EH (cell line): Measurements from ENCODE around the gene ORAI2.
"Not testable (repeated sequence)": the region's sequence is repeated elsewhere in the genome, so short reads cannot be mapped to it uniquely, and the experiment has no call there.

Experiments
- DNase-seq: peaks from one replicate; pipeline ENCODE4 v3.0.0-alpha.2; 2015; ENCODE audit warnings: low read depth

ORAI2 gene

DNA sequence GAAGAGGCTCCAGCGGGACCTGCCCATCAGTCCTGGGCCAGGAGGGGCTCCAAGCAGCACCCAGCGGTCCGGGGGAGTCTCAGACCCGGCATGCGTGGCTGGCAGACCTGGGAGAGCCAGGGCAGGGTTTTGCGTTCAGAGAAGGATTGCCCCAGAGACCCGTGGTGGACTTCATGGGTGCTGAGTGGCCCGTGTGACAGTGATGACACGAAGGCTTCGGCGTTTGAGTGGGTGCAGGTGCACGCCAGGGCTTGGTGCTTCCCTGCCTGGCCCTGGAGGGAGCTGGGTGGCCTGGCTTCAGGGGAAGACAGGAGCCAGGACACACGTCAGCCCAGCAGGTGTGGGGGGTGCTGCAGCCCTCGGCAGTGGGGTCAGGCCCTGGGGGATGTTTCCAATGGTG, 13.9 kb downstream of the ORAI2 start:
- no peak for DNase-seq

DNA sequence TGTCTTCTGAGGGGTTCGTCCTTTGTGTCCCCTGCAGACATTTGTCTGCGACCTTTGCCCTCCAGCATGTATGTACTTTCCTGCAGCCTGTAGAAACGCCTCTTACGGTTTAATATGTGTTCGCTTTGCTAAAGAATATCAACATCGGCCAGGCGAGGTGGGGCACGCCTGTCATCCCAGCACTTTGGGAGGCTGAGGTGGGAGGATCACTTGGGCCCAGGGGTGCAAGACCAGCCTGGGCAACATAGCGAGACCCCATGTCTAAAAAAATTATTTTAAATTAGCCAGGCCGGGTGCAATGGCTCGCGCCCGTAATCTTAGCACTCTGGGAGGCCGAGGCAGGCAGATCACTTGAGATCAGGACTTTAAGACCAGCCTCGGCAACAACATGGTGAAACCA, 15.8 kb downstream of the ORAI2 start:
- no peak for DNase-seq

DNA sequence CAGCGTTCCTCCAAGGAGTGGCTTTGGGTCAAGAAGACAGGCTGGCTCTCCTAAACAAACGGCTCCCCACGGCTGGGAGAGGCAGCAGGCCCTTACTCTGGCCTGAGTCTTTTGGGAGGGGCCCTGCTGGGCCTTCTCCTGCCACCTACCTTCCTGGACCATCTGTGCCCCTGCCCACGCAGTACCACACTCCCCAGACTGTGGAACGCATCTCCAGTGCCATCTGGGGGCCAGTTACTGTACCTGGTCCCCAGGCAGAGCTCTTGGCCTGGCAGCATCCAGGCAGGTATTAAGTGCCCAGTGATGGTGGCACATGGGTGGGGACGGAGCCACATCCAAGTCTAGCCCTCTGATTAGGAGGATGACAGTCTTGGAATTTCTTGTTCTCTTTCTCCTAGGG, 16.9 kb downstream of the ORAI2 start:
- no peak for DNase-seq

DNA sequence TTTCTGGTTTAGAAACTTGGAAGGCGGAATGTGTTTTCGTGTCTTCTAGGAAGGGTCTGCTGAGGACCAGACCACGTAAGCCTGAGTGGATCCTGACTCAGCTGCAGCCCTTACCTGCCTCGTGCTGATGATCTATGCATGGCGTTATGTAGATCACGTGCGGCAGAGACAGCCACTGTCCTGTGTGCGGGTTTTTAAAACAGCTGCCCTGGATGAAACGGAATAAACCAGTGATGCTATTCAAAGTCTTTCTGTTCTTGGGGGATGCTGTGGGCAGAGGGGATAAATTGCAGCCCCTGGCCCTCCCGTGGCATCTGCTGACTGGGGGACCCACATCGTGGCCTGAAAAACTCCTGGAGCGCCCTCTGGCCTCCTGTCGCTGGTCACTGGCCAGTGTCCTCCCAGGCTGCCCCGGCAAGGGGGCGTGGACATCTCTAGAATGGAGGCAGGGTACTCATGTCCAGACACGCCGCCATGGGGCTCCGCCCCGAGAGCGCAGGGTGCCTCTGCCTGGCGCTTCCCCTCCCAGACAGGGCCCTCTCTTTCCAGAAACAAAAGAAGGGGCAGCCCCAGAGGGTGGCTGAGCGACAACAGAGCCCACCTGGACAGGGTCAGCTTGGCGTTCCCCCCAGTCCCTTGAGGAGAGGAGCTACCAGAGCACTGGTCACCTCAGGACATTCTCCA, 18.1 kb downstream of the ORAI2 start:
- DNase-seq: peak; percentile 40

DNA sequence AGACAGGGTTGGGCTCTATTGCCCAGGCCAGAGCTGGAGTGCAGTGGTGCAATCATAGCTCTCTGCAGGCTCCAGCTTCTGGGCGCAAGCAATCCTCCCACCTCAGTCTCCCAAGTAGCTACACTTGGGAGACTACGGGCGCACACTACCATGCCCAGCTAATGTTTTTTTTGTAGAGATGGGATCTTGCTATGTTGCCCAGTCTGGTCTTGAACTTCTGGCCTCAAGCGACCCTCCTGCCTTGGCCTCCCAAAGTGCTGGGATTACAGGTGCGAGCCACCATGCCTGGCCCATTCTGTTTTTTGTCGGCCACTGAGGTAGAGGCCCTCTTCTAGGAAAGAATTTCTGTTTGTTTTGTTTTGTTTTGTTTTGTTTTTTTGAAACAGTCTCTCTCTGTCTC, 19.1 kb downstream of the ORAI2 start:
- no peak for DNase-seq

DNA sequence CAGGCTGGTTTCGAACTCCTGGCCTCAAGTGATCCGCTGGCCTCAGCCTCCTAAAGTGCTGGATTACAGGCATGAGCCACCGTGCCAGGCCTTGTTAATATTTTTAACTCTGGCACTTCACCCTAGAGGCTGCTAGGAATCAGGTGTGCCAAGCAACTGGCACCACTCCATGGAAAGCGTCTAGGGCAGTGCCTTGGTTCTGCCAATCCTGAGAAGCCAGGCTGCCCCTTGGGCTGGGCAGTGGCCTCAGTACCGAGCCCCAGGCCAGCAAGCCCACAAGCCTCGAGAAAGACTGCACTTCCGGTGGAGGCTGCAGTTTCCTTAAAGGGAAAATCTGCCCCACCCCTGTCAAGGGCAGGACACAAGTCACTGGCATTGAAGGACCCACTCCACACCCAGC, 19.9 kb downstream of the ORAI2 start:
- DNase-seq: no peak

DNA sequence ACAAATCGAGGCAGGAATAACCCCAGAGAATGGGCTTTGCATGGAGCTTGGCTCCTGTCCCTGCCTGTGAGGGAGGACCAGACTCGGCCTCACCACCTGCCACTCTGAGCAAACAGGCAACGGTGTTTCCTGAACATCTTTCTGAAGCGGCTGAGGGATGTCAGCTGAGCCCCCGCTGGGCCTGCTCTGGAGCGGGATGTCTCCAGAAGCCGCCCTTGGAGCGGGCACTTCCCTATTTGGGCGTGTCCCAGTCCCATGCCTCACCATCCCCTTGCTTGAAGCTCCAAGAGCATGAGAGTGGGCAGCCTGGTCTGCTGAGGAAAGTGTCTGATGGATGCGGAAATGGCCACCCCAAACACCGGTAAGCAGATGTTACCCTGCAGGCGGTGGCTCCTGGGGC, 21.1 kb downstream of the ORAI2 start:
- no peak for DNase-seq

DNA sequence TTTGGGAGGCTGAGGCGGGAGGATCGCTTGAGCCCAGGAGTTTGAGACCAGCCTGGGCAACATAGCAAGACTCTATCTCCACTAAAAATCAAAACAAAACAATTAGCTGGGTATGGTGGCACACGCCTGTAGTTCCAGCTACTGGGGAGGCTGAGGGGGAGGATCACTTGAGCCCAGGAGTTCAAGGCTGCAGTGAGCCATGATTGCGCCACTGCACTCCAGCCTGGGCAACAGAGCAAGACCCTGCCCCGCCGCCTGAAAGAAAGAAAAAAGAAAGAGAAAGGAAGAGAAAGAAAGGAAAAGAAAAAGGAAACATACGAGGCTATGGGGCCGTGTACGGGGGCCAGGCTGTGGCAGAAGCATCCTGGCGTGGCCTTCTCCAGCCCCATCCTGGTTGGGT, 21.6 kb downstream of the ORAI2 start:
- DNase-seq: not testable (repeated sequence)

DNA sequence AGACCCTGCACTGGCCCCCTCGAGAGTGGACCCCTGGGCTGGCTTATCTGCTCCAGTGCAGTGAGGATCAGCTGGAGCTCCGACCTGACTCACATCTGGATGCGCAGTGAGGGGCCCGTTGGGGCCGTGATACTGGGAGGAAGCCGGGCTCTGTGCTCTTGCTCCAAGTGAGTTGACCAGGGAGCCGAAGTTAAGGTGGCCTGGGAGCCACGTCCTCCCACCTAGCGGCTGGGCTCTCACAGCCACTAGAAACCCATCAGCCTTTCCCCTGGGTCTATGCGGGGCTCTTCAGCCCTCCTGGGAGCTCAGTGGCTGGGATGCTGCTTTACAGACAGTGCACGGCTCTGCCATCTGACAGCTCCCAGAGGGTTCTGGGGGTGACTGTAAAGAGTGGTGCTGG, 22.2 kb downstream of the ORAI2 start:
- DNase-seq: no peak

DNA sequence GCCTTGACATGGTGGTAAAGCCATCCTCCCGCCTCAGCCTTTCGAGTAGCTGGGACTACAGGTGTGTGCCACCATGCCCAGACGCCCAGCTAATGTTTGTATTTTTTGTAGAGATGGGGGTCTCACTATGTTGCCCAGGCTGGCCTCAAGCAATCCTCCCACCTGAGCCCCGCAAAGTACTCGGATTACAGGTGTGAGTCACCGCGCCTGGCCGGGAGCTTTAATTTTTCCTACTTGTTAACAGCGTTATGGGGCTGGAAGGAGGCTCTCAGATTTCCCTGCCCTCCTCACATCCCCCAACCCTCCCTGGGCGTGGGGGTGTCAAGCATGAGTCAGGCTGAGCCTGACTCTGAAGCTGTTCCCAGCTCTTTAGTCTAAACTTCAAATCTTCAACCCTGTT, 23.0 kb downstream of the ORAI2 start:
- DNase-seq: peak; percentile 52

DNA sequence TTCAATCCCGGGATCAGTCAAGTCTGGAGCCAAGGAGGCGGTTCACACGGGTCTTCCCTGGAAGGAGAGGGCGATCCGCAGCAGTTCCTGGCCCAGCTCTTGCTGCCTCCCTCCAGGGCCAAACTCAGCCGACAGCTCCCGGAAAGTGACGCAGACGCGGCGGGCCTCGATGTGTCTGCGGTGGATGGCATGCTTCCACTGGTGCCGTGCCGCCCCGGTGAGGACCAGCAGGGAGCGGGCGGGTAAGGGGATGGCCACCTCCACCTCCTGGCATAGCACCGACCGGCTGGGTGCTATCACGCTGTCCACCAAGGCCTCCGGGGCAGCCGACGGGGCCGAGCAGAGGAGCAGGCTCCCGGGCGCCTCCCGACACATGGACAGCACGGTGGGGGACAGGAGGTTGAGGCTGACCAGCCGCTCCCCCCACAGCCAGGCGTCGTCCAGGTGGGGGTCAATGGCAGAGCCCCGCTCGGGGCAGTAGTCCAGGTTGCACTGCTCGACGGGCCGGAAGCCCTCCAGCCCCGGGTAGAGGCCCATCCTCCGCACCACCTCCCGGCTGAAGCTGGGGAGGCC, 24.1 kb downstream of the ORAI2 start:
- no peak for DNase-seq

DNA sequence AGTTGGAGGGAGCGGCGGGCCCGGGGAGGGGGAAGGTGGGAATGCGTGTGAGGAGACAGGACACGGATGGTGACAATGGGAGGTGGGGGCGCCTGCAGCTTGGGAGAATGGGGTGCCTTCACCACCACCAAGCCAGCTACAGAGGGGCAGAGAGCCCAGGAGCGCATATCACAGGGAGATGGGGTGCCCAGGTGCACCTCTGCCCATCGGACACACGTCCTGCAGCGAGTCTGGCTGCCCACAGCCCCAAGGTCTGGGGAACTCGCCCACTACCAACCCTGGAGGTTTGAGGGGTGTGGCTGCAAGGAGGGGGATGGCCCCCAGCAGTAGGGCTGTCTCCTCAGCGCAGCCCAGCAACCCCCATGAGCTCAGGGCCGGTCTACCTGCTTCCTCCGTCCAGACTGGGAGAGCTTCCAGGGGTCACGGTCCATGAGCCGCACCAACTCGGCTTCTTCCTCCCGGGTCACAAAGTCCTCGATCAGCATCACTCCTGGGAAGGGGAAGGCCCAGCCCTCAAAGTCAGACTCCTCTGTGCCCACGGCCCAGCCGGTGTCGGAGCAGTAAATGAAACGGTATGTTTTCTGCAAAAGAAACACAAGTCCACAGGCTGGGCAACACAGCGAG, 26.0 kb downstream of the ORAI2 start:
- no peak for DNase-seq

DNA sequence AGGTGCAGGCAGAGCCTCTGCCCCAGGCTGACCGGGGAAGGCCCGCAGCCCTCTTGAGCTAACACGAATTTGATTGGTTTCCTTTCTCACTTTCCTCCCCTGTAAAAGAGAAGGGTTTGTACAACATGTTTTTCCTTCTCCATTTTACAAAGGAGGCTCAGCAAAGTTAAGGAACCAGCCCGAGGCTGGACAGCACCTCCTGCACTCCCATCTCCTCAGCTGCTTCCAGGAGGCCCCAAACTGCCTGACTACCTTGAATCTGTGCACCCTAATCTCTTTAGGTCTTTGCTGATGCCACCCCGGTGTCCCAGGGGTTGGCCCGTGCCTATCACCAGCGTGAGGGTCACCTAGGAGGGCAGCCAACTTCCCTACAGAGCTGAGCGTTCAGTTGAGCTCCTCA, 27.1 kb downstream of the ORAI2 start:
- no peak for DNase-seq

DNA sequence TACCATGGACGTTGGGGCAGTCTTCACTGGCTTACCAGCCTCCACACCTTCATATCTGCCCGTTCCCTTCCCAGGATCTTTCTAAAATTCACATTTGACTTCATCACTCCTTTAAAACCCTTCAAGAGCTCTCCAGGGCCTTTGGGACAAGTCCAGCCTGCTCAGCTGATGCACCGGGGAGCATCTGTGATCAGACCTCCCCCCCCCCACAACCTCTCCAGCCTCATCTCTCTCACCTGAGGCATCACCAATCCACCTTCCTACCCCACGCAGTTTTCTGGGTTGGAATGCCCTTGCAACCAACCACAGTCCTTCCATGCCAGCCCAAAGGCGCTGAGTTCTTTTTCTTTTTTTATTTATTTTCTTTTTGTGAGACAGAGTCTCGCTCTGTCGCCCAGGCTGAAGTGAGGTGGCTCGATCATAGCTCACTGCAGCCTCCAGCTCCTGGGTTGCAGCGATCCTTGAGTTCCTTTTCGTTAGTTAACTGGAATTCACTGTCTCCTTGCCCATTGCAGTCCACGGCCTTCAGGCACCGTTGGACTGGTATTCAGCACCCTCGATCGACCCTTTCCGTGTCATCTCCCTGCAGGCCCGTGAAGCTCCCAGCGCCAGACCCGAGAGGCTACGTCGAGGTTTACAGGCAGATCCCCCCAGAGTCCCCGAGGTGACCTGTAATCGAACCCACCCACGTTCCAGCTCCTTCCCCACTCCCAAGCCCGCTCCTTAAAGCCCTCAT, 30.6 kb downstream of the ORAI2 start:
- DNase-seq: peak; percentile 44

DNA sequence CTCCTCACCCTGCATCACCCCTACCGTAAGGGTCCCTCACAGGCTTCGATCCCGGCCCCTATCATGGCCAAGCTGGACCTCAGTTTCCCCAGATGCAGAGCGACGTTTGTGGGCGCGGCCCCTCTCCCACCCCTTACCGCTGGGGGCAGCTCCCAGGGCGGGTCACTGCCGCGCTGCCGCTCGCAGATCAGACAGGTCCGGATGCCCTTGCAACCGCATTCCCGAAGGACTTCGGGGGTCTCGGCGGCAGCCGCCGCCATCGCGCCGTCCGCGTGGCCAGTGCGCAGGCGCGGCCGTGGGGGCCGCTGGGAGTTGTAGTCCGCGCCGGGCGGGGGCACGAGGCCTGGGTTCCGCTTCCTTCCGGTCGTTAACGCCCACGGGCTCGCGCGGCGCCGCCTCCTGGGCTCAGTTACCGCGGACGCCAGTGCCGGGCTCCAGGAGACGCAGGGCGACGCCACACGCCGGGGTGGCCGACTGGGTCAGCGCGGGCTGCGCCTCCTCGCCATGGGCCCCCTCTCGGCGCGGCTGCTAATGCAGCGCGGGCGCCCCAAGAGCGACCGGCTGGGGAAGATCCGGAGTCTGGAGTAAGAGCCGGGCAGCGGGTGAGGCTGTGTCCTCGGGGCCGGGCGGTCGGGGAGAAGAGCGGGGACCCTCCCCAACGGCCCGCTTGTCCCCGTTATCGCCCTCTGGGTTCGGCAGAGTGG, 31.4 kb downstream of the ORAI2 start, which contains the start of the genes ALKBH4 and LRWD1:
Gene ALKBH4 (minus strand): TSS at position 287 of the 704 bp plus-strand sequence. CDS start 27 bp downstream, at position 260.
Gene LRWD1 (plus strand): TSS at position 408 of the 704 bp plus-strand sequence. CDS start 97 bp downstream, at position 505.
- peak; percentile 94 for DNase-seq

DNA sequence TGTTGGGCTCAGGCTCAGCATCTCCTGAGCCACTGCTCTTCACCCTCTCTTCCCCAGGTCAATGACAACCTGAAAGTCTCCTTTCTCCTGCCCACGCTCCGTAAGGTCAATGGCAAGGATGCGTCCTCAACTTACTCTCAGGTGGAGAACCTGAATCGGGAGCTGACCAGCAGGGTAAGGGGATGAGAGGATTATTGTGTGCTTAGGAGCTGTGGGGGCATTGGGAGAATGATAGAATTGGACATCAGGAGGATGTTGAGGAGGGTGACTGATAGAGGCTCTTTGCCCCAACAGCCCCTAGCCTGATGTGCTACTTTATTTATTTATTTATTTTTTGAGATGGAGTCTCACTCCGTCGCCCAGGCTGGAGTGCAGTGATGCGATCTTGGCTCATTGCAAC, 32.7 kb downstream of the ORAI2 start:
- no peak for DNase-seq

DNA sequence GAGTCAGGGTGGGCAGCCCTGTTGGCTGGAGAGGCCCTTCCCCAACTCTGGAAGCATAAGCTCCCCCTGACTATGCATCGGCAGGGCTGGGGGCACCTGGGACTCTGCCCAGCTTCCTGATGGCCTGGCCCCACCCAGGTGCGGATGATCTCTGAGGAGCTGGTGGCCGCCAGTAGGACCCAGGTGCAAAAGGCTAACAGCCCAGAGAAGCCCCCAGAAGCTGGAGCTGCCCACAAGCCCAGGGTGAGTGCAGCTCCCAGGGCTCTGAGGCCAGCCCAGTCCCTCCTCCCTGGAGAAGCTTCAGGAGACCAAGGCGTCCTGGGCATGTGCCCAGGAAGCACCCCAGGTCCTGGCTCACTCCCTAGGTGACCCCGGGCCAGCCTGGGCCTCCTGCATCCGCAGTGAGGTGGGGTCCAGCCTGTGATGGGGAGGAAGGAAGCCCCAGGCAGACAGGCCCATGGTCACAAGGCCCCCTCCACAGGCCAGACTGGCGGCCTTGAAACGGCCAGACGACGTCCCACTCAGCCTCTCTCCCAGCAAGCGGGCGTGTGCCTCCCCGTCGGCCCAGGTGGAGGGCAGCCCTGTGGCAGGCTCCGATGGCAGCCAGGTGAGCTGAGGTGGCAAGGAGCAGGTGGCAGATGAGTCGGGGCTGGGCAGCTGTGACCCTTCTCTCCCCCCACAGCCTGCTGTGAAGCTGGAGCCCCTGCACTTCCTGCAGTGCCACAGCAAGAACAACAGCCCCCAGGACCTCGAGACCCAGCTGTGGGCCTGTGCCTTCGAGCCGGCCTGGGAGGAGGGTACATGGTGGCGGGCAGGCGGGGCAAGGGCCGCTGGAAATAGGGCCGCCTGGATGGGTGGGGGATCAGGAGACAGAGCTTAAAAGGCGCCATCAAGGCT, 34.5 kb downstream of the ORAI2 start:
- no peak for DNase-seq

DNA sequence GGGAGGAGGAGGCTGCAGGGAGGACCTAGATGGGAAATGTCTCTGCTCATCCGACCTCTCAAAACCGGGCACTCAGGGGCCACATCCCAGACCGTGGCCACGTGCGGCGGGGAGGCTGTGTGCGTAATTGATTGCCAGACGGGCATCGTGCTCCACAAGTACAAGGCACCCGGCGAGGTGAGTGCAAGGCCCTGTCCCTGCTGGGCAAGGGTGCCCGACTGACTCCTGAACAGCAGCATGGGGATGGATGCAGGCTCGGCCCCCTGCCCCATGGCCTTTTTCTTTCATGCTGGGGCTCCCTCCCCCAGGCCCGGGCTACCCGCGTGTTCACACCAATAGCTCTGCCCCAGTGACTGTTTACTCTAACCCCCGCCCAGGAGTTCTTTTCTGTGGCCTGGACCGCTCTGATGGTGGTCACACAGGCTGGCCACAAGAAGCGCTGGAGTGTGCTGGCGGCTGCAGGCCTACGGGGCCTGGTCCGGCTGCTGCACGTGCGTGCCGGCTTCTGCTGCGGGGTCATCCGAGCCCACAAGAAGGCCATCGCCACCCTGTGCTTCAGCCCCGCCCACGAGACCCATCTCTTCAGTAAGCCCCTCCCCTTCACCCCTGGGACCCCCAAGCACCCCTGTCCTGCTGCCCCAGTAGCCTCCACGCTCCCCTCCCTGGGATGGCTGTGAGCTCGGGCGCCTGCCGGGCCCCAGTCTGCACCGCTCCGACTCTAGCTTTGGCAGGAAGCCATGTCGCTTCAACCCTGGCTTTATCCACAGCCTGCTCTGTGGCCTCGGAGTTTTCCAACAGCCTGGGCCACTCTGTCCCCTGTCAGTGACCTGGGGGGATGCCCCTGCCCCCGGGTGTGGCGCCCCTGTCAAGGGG, 35.3 kb downstream of the ORAI2 start:
- DNase-seq: no peak

DNA sequence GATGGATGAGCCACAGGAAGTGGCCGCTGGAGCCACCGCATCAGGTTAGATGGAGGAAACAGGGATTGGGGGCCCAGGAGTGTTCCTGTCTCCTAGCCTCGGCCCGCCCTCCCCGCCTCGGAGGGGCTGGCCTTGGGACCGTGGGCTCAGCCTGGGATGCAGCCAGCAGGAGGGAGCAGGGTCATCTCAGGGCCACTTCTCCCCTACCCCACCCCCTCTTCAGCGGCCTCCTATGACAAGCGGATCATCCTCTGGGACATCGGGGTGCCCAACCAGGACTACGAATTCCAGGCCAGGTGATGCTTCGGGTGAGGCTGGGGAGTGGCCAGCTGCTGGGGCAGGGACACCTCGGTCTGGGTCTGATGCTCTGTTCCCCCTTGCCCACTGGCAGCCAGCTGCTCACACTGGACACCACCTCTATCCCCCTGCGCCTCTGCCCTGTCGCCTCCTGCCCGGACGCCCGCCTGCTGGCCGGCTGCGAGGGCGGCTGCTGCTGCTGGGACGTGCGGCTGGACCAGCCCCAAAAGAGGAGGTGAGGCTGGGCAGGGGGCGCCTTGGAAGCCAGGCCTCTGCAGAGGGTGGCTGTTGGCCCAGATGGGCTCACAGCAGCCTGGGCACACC, 36.1 kb downstream of the ORAI2 start:
- DNase-seq: no peak
